GM21381 (cell line): ENCODE data around the gene TEDC2.
"Not testable (repeated sequence)": the region's sequence is repeated elsewhere in the genome, so short reads cannot be mapped to it uniquely, and the experiment has no call there.

Experiments used
- ATAC-seq: cut with Tn5 transposase; IDR thresholded peaks from one replicate; pipeline ENCODE4 v1.9.1; 2021; ENCODE audit warnings: mild to moderate bottlenecking, moderate library complexity; ENCODE audit not compliant: unreplicated experiment

TEDC2 gene

GRCh38 chr16:2475413-2476344 lies 15.8 kb downstream of the TEDC2 start:
- peak; percentile 9 for ATAC-seq

GRCh38 chr16:2476345-2476720 lies 16.4 kb downstream of the TEDC2 start:
- no peak for ATAC-seq

DNA sequence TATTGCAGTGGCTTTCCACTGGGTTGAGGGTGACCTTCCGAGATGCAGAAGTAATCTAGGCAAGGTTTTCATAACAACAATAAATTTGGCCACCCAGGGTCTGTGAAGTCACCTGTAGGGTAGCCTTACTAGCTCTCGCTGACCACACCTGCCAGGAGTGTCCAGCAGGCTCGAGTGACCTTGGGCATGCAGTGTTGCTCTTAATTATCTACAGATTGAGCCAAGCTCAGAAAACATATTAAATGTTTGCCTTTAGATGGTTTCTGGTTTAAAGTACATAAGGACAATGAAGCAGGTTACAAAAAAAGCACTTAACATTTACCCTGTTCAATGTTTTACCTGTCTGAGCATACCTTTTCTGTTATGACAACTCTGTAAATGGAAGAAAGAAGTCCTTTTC lies 16.8 kb downstream of the TEDC2 start:
- no peak for ATAC-seq

GRCh38 chr16:2477327-2477726 lies 17.4 kb downstream of the TEDC2 start:
- no peak for ATAC-seq

DNA sequence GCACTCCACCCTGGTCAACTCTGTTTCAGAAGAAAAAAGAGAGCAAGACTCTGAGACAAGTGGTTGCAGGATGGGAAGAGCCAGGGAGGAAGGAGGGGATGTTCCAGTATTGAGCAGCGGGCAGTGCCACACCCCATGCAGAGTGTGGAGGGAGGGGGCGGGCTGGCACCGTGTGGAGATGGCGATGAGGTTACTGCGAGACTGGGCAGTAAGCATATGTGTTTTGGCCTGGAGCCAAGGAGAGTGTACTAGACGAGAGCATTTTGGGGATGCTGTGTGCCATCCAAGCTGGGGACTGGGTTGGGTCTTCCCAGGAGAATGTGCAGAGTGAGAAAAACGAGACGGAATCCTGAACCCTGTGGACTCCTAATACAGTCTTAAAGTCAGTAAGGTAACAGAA lies 18.4 kb downstream of the TEDC2 start:
- ATAC-seq: no peak

GRCh38 chr16:2479996-2480395 lies 20.1 kb downstream of the TEDC2 start:
- ATAC-seq: not testable (repeated sequence)

DNA sequence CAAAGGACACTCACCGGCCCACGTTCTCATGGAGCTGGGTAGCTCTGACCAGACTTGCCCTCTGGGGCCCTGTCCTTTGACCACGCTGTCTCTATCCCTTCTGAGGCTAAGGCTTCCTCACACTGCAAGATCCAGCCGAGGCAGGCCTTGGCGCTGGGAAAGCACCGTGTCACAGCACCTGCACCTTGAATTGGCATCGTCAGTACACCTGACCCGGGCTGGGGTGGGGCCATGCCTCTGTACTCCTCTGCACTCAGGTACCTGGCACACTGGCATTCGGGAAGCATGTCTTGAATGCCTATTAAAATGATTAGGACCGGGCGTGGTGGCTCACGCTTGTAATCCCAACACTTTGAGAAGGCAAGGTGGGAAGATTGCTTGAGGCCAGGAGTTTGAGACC lies 21.0 kb downstream of the TEDC2 start:
- ATAC-seq: no peak

- no peak for ATAC-seq
Observed at GRCh38 chr16:2481676-2482075, 21.8 kb downstream of the TEDC2 start.

DNA sequence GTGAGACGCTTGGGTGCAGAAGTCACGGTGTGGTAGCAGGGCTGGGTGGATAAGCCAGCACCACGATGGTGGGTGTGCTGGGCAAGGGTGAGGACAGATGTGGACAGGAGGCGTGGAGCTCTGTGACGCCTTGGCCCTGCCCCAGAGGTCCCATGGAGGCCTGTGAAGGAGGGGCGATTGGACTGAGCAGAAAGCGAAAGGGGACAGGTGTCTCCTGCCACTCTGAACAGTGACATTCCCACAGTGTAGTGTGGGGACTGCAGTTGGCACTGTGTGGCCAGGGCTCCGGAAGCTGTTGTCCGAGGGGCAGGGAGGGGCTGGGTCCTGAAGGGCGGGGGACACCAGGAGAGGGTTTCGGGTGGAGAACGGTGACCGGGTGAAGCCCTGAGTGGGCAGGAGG lies 22.3 kb downstream of the TEDC2 start:
- ATAC-seq: no peak

GRCh38 chr16:2482708-2483534 lies 23.0 kb downstream of the TEDC2 start:
- ATAC-seq: no peak

GRCh38 chr16:2483939-2484897 lies 24.3 kb downstream of the TEDC2 start:
- no peak for ATAC-seq

DNA sequence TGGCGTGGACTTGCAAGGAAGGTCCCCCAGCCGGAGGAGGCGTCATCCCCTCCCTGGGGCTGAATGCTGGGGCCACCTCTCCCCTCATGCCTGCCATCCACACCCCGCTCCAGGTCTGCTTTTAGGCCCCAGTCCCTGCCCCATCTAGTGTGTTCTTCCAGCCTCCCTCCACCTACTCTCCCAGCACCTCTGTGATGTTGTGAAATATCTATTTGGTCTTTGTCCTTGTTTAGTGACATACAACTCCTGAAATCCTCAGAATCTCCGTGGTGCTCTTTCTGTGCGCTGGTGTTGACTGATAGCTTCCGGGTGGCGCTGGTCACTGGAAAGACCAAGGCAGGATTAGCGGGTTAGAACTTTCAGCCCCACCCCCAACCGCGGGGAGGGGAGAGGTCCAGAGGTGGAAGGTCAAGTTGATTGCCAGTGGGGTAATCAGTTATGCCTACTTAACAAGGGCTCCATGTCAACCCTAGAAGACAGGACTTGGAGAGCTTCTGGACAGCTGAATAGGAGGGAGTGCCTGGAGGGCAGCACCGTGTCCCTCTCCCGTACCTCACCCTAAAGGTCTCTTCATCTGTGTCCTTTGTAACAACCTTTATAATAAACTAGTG lies 25.1 kb downstream of the TEDC2 start:
- no peak for ATAC-seq

DNA sequence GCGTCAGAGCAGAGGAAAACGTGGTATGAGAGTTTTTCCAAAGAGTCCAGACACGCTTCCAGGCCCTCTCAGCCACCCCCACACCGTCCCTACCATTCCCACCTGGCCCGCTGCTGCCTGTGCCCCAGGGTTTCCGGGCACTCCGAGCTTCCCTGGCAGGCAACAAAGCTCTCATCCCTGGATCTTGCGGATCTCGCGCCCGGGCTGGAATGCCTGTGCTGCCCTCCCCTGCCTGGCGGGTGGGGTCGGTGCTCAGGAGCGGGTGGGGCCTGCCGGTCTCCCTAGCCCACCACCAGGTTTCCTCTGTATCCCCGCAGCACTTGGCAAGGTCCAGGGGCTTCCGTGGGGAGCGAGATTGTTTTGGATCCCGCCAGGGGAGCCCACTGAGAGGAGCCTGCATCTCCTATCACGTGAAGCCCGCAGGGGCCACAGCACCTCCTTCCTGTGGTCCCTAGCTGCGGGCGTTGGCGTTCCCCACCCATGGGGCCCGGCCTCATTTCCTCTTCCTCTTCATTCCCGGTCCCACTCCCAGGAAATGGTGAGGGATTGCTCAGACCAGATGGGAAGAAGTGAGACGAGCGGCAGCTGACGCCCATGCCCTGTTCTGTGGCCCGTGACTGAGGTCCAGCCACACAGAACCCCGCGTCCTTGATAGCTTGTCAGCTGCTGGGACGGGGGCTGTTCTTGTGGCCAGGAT lies 26.1 kb downstream of the TEDC2 start:
- ATAC-seq: no peak

- ATAC-seq: no peak
Observed at GRCh38 chr16:2486645-2487516, 27.0 kb downstream of the TEDC2 start.

DNA sequence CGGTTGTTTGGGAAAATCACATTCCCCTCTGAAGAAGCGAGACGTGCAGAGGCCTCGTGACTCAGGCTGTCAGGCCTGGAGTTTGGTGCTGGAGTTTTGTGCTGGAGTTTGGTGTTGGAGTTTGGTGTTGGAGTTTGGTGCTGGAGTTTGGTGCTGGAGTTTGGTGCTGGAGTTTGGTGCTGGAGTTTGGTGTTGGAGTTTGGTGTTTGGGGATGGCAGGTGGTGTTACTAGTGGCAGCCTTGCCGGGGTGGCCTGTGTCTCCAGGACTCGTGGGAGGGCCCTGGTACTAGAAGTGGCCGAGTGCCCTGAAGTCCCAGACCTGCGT lies 27.6 kb downstream of the TEDC2 start:
- no peak for ATAC-seq

GRCh38 chr16:2487903-2488531 lies 28.1 kb downstream of the TEDC2 start:
- ATAC-seq: no peak

GRCh38 chr16:2489581-2489980 lies 29.7 kb downstream of the TEDC2 start:
- no peak for ATAC-seq
